Fibroblast of lung (primary cell): ENCODE data around the gene CLSTN2. TPM values are rescaled to one million over a fixed set of nuclear protein-coding genes. Genes with fewer than 3 reads are reported as not detected.

Experiments
- DNase-seq, 2 donors: peaks; one replicate each; pipeline versions ENCODE4 v3.0.0 to v3.0.0-alpha.2; 2010; ENCODE audit warnings: low read depth in 2 of 2
- H2AFZ ChIP-seq: 2 replicates; pipeline ENCODE4 v1.5.1; 2012; ENCODE audit warnings: low read length, control low read depth, inconsistent platforms
- H3K27ac ChIP-seq: 2 replicates; pipeline ENCODE4 v1.5.1; 2011; ENCODE audit warnings: low read length, control low read depth; ENCODE audit not compliant: insufficient read depth
- H3K27me3 ChIP-seq: 2 replicates; pipeline ENCODE4 v1.5.1; 2011; ENCODE audit warnings: mild to moderate bottlenecking, low read length; ENCODE audit not compliant: control insufficient read depth, insufficient read depth
- H3K36me3 ChIP-seq: 2 replicates; pipeline ENCODE4 v1.5.1; 2011; ENCODE audit warnings: low read length; ENCODE audit not compliant: control insufficient read depth, insufficient read depth
- H3K4me1 ChIP-seq: 2 replicates; pipeline ENCODE4 v1.5.1; 2011; ENCODE audit warnings: low read length; ENCODE audit not compliant: control insufficient read depth, insufficient read depth; ENCODE audit errors: extremely low read depth
- H3K4me2 ChIP-seq: 2 replicates; pipeline ENCODE4 v1.5.1; 2011; ENCODE audit warnings: low read length, control low read depth; ENCODE audit not compliant: insufficient read depth; ENCODE audit errors: extremely low read depth
- H3K4me3 ChIP-seq, 4 experiments: fragments of 200-600 bp in 1 of 4; sonication (generic) in 1 of 4; replicated peaks in 1 of 4; 2 replicates each; pipeline ENCODE4 v1.5.1; 2011 to 2016; ENCODE audit warnings: low read length in 4 of 4, low read depth in 3 of 4, mild to moderate bottlenecking in 3 of 4, control low read depth in 2 of 4, inconsistent platforms in 1 of 4, mixed read lengths in 1 of 4; ENCODE audit not compliant: insufficient read depth in 1 of 4; ENCODE audit errors: control extremely low read depth in 1 of 4
- H3K79me2 ChIP-seq: 2 replicates; pipeline ENCODE4 v1.5.1; 2012; ENCODE audit warnings: mild to moderate bottlenecking, low read length, inconsistent platforms; ENCODE audit not compliant: control insufficient read depth, insufficient read depth
- H3K9ac ChIP-seq: 2 replicates; pipeline ENCODE4 v1.5.1; 2011; ENCODE audit warnings: mild to moderate bottlenecking, low read length, control low read depth; ENCODE audit not compliant: insufficient read depth
- H3K9me3 ChIP-seq: 2 replicates; pipeline ENCODE4 v1.5.1; 2012; ENCODE audit warnings: low read depth, low read length; ENCODE audit not compliant: control insufficient read depth, insufficient read depth
- H4K20me1 ChIP-seq: 2 replicates; pipeline ENCODE4 v1.5.1; 2011; ENCODE audit warnings: low read length; ENCODE audit not compliant: control insufficient read depth, insufficient read depth; ENCODE audit errors: extremely low read depth
- EZH2 ChIP-seq: IDR thresholded peaks from 2 replicates; pipeline ENCODE4 v1.5.1; 2012; ENCODE audit warnings: low read length, control low read depth, mild to moderate bottlenecking; ENCODE audit errors: missing control alignments
- polyA plus RNA-seq, 2 donors: library from polyadenylated mRNA; depleted of rRNA in 1 of 2; stranded (reverse) in 1 of 2; unstranded in 1 of 2; fragments of >200 nt; gene quantifications; 2 replicates each; pipeline ENCODE4 v1.2.1, GENCODE V29; 2011 to 2012; ENCODE audit warnings: missing spikeins in 1 of 2
- total RNA-seq: library from RNA; depleted of rRNA; stranded (reverse); fragments of >200 nt; gene quantifications from 2 replicates; pipeline ENCODE4 v1.2.1, GENCODE V29; 2014
- TF ChIP-seq, protein P1 (sequence below), 2 donors: IDR thresholded peaks in 1 of 2; conservative IDR thresholded peaks in 1 of 2; 1 replicate in 1 of 2; 2 replicates in 1 of 2; pipeline ENCODE4 v1.5.1; 2011 to 2012; ENCODE audit warnings: low read length in 2 of 2, control low read depth in 1 of 2, inconsistent platforms in 1 of 2, low read depth in 1 of 2, mild to moderate bottlenecking in 1 of 2

The CLSTN2 gene
- total and polyA plus RNA-seq, 2 donors (not counting 1 experiment from before 2014, with no cell fraction given): under 0.01 to 1.3 TPM

DNA sequence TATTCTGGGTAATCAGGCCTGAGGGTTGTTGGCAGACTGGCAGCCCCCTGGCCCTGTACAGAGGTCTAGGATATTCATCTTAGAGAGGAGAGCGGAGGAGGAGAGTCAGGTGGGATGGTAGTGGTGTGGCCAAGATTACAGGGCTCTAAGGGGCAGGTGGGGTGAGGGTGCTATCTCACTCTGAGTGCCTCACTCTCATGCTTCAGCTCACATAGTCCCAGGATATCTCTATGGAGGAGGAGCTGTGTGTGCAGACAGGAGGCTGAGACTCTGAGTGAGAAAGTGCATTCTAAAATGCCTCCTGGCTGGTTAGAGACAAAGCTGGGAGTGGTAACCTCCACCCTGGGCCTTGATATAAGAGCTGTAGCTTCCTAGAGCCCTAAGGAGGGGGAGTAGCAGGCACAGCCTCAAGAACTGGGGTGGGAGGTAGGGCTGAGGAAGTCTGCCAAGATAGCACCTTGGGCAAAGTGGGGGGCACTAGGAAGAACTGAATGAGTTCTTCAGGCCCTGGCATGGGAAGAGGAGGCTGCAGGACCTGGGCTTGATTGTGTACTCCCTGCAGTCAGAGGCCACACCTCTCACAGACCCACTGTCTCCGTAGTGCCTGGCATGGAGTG lies 39.9 kb downstream of the CLSTN2 start:
- Histone ChIP-seq H3K9me3 (no peaks in the 10 kb centered on the region), H3K4me3 (no peak overlapping the region), H3K4me1 (no peaks in the 10 kb centered on the region), H3K36me3 (no peaks in the 10 kb centered on the region), H2AFZ (no peak overlapping the region), H3K79me2 (no peaks in the 10 kb centered on the region), H3K4me2 (no peak overlapping the region), H3K9ac (no peak overlapping the region), H4K20me1 (no peaks in the 10 kb centered on the region), H3K27me3 (no peaks in the 10 kb centered on the region), H3K27ac (no peak overlapping the region)
- no peak for DNase-seq
- TF ChIP-seq, protein P1, sequence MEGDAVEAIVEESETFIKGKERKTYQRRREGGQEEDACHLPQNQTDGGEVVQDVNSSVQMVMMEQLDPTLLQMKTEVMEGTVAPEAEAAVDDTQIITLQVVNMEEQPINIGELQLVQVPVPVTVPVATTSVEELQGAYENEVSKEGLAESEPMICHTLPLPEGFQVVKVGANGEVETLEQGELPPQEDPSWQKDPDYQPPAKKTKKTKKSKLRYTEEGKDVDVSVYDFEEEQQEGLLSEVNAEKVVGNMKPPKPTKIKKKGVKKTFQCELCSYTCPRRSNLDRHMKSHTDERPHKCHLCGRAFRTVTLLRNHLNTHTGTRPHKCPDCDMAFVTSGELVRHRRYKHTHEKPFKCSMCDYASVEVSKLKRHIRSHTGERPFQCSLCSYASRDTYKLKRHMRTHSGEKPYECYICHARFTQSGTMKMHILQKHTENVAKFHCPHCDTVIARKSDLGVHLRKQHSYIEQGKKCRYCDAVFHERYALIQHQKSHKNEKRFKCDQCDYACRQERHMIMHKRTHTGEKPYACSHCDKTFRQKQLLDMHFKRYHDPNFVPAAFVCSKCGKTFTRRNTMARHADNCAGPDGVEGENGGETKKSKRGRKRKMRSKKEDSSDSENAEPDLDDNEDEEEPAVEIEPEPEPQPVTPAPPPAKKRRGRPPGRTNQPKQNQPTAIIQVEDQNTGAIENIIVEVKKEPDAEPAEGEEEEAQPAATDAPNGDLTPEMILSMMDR (conservative IDR thresholded peaks at IDR 0.05 in 1 of 2, IDR thresholded peaks at IDR 0.05 in 1 of 2; ENCODE audit: low read depth in 1 of 2, low read length in 2 of 2): no peak
- no peak for TF ChIP-seq EZH2

DNA sequence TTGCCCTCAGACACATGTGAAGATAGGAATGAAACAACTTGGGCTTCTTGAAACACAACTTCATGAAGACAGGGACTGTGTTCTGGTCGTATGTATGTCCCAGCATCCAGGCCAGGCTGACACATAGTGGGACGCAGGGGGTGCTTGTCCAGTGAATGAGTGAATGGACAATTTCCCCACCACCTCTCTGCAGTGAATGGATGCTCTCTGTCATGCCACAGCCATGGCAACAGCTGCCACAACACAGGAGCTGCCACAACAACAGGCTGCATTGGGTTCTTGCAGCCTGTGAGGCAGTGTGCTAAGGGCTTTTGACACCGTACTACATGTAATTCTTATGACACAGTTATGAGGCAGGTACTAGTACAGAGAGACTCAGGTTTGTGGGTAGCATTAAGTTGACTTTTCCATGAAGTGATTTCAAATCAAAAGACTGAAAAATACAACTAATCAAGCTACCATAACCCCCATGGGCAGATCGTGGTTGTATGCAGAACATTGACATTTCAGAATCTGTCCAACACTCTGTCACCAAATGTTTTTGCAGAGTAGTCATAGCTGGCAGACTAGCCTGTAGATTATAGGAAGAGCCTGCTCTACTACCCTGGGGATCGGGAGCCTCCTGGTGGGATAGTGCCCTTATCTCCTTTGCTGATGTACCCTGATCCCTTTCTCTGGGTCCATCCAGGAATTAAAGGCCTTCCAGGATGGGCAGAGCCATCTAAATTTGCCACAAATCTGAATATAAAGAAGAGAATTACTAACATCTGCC lies 40.8 kb downstream of the CLSTN2 start:
- no peak overlapping the region for H2AFZ ChIP-seq
- no peaks in the 10 kb centered on the region for H3K9me3 ChIP-seq
- no peaks in the 10 kb centered on the region for H3K4me1 ChIP-seq
- no peak for DNase-seq
- H3K79me2 ChIP-seq: no peaks in the 10 kb centered on the region
- no peaks in the 10 kb centered on the region for H3K27me3 ChIP-seq
- H3K36me3 ChIP-seq: no peaks in the 10 kb centered on the region
- TF ChIP-seq, protein P1 (conservative IDR thresholded peaks at IDR 0.05 in 1 of 2, IDR thresholded peaks at IDR 0.05 in 1 of 2; ENCODE audit: low read depth in 1 of 2, low read length in 2 of 2): no peak
- TF ChIP-seq EZH2: no peak
- no peak overlapping the region for H3K4me3 ChIP-seq
- no peak overlapping the region for H3K27ac ChIP-seq
- H3K4me2 ChIP-seq: no peak overlapping the region
- no peak overlapping the region for H3K9ac ChIP-seq
- H4K20me1 ChIP-seq: no peaks in the 10 kb centered on the region

GRCh38 chr3:139978966-139979365 lies 44.0 kb downstream of the CLSTN2 start:
- H4K20me1 ChIP-seq: no peaks in the 10 kb centered on the region
- H3K4me3 ChIP-seq: no peak overlapping the region
- H3K79me2 ChIP-seq: no peaks in the 10 kb centered on the region
- DNase-seq: no peak
- no peaks in the 10 kb centered on the region for H3K9me3 ChIP-seq
- no peak overlapping the region for H2AFZ ChIP-seq
- H3K27me3 ChIP-seq: no peaks in the 10 kb centered on the region
- H3K9ac ChIP-seq: no peak overlapping the region
- H3K36me3 ChIP-seq: no peaks in the 10 kb centered on the region
- no peak overlapping the region for H3K4me2 ChIP-seq
- H3K4me1 ChIP-seq: no peaks in the 10 kb centered on the region
- no peak overlapping the region for H3K27ac ChIP-seq
- TF ChIP-seq EZH2: no peak
